DMS79 (cell line): Measurements from ENCODE around the gene NTPCR.

Source experiments
- DNase-seq: peaks from one replicate; lab custom pipeline; 2025; lab: John Stamatoyannopoulos, UW

The NTPCR gene

GRCh38 chr1:233010146-233010545 lies 59.7 kb downstream of the NTPCR start:
- DNase-seq: no peak

- no peak for DNase-seq
Measured at GRCh38 chr1:233012021-233012420, 61.6 kb downstream of the NTPCR start.

GRCh38 chr1:233015965-233016364 lies 65.6 kb downstream of the NTPCR start:
- DNase-seq: peak; percentile 22

- DNase-seq: peak; percentile 30
Measured at GRCh38 chr1:233016798-233017197, 66.4 kb downstream of the NTPCR start.

GRCh38 chr1:233019083-233019482 lies 68.7 kb downstream of the NTPCR start:
- DNase-seq: no peak

GRCh38 chr1:233019778-233020325 lies 69.4 kb downstream of the NTPCR start:
- DNase-seq: no peak

GRCh38 chr1:233020426-233020825 lies 70.0 kb downstream of the NTPCR start:
- DNase-seq: no peak

- DNase-seq: no peak
Measured at GRCh38 chr1:233022246-233022645, 71.8 kb downstream of the NTPCR start.

- no peak for DNase-seq
Measured at GRCh38 chr1:233024199-233024598, 73.8 kb downstream of the NTPCR start.

- no peak for DNase-seq
Measured at GRCh38 chr1:233025157-233025556, 74.7 kb downstream of the NTPCR start.

GRCh38 chr1:233025567-233025966 lies 75.2 kb downstream of the NTPCR start:
- no peak for DNase-seq

GRCh38 chr1:233027046-233027445 lies 76.6 kb downstream of the NTPCR start:
- no peak for DNase-seq

- DNase-seq: no peak
Measured at GRCh38 chr1:233031521-233031920, 81.1 kb downstream of the NTPCR start.

- no peak for DNase-seq
Measured at GRCh38 chr1:233032916-233033315, 82.5 kb downstream of the NTPCR start.

- no peak for DNase-seq
Measured at GRCh38 chr1:233033361-233033760, 83.0 kb downstream of the NTPCR start.
